Measurements from ENCODE around the gene ARHGAP44. TPM values are rescaled to one million over a fixed set of nuclear protein-coding genes. Genes with fewer than 3 reads are reported as not detected.

ARHGAP44 gene
- total and polyA plus RNA-seq, 4 donors = 12.1 to 37.5 (median 20.2) TPM

DNA sequence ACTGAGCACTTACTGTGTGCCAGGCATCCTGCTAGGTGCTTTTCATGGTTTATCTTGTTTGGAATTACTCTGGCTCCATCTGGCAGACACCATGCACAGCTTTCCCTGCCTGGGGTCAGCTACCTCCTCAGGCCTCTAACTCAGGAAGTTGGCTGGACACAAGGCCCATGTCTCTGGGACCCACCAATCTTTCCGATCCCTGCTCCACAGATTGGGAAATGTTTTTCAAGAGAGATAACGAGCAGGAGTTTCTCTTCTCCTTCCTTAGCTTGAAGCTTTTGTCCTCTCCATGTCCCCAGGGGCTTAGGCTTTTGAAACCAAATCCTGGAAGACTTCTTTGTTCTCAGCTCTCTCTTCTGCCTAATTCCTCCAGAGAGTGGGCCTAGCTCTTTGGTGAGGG is 240.0 kb downstream of the ARHGAP44 start:
- TF ChIP-seq, protein P1, sequence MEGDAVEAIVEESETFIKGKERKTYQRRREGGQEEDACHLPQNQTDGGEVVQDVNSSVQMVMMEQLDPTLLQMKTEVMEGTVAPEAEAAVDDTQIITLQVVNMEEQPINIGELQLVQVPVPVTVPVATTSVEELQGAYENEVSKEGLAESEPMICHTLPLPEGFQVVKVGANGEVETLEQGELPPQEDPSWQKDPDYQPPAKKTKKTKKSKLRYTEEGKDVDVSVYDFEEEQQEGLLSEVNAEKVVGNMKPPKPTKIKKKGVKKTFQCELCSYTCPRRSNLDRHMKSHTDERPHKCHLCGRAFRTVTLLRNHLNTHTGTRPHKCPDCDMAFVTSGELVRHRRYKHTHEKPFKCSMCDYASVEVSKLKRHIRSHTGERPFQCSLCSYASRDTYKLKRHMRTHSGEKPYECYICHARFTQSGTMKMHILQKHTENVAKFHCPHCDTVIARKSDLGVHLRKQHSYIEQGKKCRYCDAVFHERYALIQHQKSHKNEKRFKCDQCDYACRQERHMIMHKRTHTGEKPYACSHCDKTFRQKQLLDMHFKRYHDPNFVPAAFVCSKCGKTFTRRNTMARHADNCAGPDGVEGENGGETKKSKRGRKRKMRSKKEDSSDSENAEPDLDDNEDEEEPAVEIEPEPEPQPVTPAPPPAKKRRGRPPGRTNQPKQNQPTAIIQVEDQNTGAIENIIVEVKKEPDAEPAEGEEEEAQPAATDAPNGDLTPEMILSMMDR (IDR thresholded peaks at IDR 0.05; ENCODE audit: control extremely low read depth, extremely low read depth) = no peak
- no peak for ATAC-seq (ENCODE audit: insufficient read depth, low FRiP score)
- no peaks in the 10 kb centered on the region for H3K36me3 ChIP-seq (ENCODE audit: control insufficient read depth in 4 of 4, insufficient read depth in 4 of 4, low read length in 4 of 4)
- H3K9me3 ChIP-seq (ENCODE audit: control insufficient read depth in 4 of 4, insufficient read depth in 3 of 4, low read length in 3 of 4) = no peaks in the 10 kb centered on the region
- H3K9ac ChIP-seq (ENCODE audit: insufficient read depth in 1 of 2, low read length in 2 of 2) = no peak overlapping the region
- no peak for DNase-seq
- no peak overlapping the region for H3K27ac ChIP-seq (ENCODE audit: low read depth in 1 of 2, low read length in 1 of 2)
- 70 to 80% methylated on average over 2 of the region's 2 CpGs for WGBS, 2 donors
- H3K27me3 ChIP-seq (ENCODE audit: control insufficient read depth in 3 of 3, insufficient read depth in 3 of 3, low read length in 2 of 3) = no peaks in the 10 kb centered on the region
- peaks cover 0 to 18% (median 10%) of the 10 kb centered on the region in 5 donors for H3K4me1 ChIP-seq (ENCODE audit: control insufficient read depth in 5 of 5, insufficient read depth in 5 of 5, low read length in 5 of 5)
- H3K4me3 ChIP-seq = no peak overlapping the region

DNA sequence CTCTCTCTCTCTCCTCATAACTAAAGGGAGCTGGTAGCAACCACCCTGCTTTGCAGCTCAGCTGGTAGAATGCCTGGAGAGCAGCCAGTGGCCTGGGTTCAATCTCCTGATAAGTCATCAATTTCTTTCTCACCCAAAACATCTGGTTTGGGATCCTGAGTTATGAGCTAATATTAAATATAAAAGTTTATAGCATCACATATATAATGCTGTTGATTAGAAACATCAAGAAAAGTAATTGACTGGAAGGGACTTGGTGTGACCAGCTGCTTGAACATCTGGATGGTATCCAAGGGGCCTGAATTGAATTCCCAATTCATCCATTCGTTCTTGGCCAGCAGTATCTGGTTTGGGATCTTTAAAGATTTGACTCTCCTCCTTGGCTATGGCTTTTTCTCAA is 240.8 kb downstream of the ARHGAP44 start:
- Histone ChIP-seq H3K9me3 (ENCODE audit: control insufficient read depth in 4 of 4, insufficient read depth in 3 of 4, low read length in 3 of 4) (no peaks in the 10 kb centered on the region), H3K36me3 (ENCODE audit: control insufficient read depth in 4 of 4, insufficient read depth in 4 of 4, low read length in 4 of 4) (no peaks in the 10 kb centered on the region), H3K27me3 (ENCODE audit: control insufficient read depth in 3 of 3, insufficient read depth in 3 of 3, low read length in 2 of 3) (no peaks in the 10 kb centered on the region), H3K27ac (ENCODE audit: low read depth in 1 of 2, low read length in 1 of 2) (no peak overlapping the region), H3K4me3 (no peak overlapping the region), H3K4me1 (ENCODE audit: control insufficient read depth in 5 of 5, insufficient read depth in 5 of 5, low read length in 5 of 5) (peaks cover 0 to 18% (median 10%) of the 10 kb centered on the region in 5 donors), H3K9ac (ENCODE audit: insufficient read depth in 1 of 2, low read length in 2 of 2) (no peak overlapping the region)
- TF ChIP-seq, protein P1 (IDR thresholded peaks at IDR 0.05; ENCODE audit: control extremely low read depth, extremely low read depth) = no peak
- DNase-seq = peak; percentile 68 to 83 (median 73)
- 42 to 71% methylated on average over 1 of the region's 1 CpG for WGBS, 2 donors
- no peak for ATAC-seq (ENCODE audit: insufficient read depth, low FRiP score)

DNA sequence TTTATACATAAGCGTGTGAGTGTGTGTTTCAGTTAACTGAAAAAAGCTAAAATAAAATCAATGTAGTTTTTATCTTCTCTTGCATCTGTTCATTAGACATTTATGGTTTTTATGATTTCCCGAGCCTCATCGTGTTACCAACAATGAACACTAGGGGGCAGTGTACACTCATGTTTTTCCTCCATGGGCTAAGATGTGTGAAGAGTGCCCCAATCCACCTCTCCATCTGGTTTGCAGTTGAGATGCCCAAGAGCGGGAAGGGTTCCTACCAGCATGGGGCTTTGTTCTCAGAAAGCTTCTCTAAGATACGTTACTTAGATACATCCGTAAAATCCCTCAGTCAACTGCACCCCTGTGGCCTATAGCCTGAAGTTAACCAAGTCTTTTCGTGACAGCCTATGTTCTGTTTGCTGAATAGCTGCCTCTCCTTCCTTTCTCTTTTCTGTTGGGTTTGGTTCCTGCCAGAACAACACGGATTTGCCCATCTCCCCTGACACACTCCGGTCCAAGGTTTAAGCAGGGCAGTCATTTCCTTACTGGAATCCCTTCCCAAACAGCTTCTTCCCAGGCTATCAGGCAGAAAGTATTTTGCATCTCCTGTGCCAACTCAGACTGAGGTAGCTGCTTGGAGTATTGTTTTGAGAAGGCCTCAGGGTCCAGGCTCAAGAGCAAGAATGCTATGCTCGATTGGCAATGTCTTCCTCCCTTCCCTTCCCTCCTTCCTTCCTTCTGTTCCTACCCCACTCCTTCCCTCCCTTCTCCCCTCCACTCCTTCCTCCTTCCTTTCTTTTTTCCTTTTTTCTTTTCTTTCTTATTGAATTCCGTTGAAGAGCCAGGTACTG is 241.4 kb downstream of the ARHGAP44 start:
- TF ChIP-seq, protein P1 (IDR thresholded peaks at IDR 0.05; ENCODE audit: control extremely low read depth, extremely low read depth) = peak; percentile 61
- no peak for ATAC-seq (ENCODE audit: insufficient read depth, low FRiP score)
- H3K27me3 ChIP-seq (ENCODE audit: control insufficient read depth in 3 of 3, insufficient read depth in 3 of 3, low read length in 2 of 3) = no peaks in the 10 kb centered on the region
- no peak overlapping the region for H3K9ac ChIP-seq (ENCODE audit: insufficient read depth in 1 of 2, low read length in 2 of 2)
- H3K9me3 ChIP-seq (ENCODE audit: control insufficient read depth in 4 of 4, insufficient read depth in 3 of 4, low read length in 3 of 4) = no peaks in the 10 kb centered on the region
- H3K27ac ChIP-seq (ENCODE audit: low read depth in 1 of 2, low read length in 1 of 2) = no peak overlapping the region
- no peak overlapping the region for H3K4me3 ChIP-seq
- WGBS, 2 donors = 54 to 56% methylated on average over 11 of the region's 11 CpGs
- peak; percentile 74 to 90 (median 87) for DNase-seq
- no peaks in the 10 kb centered on the region for H3K36me3 ChIP-seq (ENCODE audit: control insufficient read depth in 4 of 4, insufficient read depth in 4 of 4, low read length in 4 of 4)
- peaks cover 0 to 18% (median 10%) of the 10 kb centered on the region in 5 donors for H3K4me1 ChIP-seq (ENCODE audit: control insufficient read depth in 5 of 5, insufficient read depth in 5 of 5, low read length in 5 of 5)
